ENCODE measurements around the gene DHCR7.

DHCR7 gene

DNA sequence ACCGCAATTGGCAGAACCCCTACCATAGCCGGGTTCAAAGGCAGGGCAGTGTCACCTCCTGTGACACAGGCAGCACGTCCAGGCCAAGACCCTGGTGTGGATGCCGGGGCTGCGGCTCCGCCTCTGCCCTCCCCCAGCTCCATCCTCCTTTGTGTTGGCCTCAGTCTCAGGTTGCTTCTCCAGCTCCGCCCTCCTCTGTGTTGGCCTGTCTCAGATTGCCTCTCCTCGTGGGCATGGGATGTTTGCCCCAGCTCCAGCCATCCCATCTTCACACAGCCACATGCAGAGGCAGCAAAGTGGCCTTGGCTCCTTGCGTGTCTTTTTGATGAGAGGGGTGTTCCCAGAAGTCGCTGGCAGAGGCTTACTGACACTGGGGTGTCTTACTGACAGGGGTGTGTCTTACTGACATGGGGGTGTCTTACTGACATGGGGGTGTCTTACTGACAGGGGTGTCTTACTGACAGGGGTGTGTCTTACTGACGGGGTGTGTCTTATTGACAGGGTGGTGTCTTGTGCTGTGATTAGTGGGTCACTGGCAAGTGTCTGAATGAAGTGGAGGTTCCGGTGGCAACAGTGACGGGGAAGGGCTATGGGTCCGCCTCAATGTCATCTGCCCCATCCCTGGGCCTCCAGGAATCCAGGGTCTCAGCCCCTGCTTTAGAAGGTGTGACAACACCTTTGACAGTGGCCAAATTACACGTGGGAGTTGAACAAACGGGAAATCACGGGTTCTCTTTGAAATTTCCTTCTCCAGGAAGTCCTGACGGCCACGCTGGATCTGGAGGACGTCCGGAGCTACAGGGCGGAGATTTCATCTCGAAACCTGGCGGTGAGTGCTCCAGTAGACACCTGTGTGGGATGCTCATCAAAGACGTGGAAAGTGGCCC lies 29.7 kb upstream of the DHCR7 start:
- no peak for DNase-seq (ENCODE audit: low read depth)

DNA sequence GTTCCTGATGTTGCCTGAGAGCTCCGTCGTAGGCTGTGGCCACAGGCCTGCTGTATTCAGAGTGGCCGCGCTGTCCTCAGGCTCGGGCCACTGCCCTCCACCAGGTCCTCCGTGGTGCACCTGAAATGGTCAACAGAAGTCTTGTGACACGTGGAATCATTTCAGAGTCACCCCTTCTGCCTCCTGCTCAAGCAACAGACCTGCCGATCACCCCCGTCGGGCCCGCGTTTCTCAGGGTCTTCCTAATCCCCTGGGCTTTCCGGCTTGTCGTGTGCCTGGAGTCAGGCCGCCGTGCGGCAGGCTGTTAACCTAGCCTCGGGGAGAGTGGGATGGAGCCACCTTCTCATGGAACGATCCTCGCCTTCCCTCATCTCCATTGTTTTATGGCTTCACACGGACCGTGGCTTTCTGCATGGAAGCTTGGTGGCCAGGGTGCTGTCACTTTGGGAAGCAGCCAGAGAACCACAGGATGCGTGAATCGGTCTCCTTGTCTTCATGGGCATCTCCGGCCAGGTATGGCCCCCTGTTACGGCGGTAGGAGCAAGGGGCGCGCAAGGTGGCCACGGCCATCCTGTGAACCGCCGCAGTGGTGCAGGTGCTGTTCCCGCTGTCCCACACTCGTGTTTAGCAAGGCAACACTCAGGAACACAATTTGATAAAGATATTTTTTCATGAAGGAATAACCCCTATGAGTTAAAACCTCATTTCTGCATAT lies 28.9 kb upstream of the DHCR7 start:
- DNase-seq (ENCODE audit: low read depth): no peak

DNA sequence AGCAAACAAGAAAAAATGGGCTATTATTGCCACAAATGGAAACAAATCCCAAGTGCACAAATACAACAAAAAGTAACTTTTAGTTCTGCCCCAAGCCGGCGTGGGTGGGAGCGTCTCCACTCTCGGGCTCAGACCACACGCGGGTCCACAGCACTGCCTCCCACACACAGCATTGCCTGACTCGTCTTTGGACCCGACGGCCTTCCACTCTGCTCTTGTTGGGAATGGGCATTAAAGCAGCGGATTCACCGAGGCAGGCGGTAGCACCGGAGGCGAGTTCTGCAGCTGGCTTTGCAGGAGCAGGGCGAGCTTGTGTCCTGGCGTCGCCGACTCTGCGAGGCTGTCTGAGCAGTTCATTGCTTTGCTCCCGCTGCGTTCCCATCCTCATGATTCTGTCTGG lies 27.8 kb upstream of the DHCR7 start:
- no peak for DNase-seq (ENCODE audit: low read depth)

DNA sequence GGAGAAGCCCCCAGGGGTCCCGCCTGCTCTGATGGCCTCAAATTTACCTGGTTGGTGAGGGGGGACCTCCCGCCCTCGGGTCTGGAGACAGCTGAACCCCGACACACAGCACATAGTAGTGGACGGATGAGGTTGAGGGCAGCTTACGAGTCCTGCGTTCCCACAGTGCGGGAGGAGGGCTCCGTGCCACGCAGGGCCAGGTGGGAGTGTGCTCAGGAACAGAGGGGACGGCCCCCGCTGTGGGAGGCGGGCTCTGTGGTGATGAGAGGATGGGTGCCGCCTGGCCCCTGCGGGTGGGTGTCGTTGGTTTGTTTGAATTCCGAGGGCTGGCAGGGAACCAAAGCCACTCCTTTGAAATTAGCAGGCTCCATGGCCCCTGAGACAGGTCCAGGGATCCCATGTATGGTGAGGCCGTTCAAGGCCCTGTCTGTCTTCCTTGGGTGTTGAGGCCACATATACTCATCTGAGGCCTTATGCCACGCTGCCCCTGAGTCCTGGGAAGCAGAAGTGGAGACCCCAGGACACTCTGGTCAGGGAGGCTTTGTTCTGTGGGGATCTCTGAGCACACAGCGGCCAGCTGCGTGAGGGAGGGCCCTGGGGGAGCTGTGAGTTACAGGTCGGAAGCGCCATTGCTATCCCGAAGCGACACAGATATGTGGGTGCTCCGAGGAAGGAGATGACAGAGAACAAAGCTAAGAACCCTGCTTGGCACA lies 26.7 kb upstream of the DHCR7 start:
- no peak for DNase-seq (ENCODE audit: low read depth)

DNA sequence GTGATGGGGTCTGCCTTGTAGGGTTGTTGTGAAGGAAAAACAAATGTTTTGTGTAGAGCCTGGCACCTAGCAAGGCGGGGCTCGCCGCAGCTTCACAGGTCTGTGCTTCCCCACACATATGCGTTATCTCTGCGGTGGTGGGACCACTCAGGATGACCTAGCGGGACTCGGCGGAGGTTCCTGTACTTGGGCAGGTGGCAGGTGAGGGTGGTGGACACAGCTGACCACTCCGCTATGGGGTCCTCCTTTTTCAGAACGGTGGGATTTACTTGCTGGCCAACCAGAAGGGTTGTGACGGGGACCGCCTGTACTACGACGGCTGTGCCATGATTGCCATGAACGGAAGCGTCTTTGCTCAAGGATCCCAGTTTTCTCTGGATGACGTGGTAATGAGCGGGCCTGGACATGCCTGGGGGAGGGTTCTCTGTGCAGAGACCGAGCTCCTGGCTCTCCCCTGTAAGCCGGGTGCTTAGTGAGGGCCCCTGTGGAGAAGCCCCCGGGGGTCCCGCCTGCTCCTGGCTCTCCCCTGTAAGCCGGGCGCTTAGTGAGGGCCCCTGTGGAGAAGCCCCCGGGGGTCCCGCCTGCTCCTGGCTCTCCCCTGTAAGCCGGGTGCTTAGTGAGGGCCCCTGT lies 26.1 kb upstream of the DHCR7 start:
- no peak for DNase-seq (ENCODE audit: low read depth)

DNA sequence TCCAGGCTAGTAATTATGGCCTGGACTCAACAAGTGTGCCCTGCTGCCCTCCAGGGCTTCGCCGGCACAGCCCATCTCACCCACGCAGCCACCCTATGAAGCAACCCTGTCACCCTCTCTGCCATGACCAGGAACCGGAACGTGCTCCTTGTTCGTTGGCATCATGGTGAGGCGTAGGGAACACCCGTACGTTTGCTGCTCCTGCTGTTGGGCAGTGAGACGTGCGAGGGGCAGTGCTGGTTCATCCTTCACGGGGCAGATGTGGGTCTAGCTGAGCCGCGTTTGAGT lies 25.5 kb upstream of the DHCR7 start:
- no peak for DNase-seq (ENCODE audit: low read depth)

GRCh38 chr11:71472941-71473792 lies 25.0 kb upstream of the DHCR7 start:
- no peak for DNase-seq (ENCODE audit: low read depth)

- no peak for DNase-seq (ENCODE audit: low read depth)
These were observed 24.2 kb upstream of the DHCR7 start for GRCh38 chr11:71472357-71472885.

DNA sequence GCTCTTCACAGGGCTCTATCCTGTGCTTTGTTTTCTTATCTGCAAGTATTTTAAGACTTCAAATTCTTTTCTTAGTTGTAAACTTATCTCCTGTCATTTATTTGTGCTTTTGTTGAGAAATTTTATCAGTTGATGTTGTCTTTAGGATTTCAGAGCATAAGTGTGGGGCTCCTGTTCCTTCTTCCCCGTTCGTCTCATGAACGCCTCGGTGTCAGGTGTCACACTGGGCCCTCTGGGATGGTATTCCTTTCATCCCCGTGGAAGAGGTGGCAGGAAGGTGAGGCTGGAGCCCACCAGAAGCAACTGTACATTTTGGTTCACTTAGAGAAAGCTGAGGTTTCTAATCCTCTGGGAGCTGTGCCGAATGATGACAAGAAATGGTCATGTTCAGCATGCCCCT lies 22.8 kb upstream of the DHCR7 start:
- DNase-seq (ENCODE audit: low read depth): no peak

DNA sequence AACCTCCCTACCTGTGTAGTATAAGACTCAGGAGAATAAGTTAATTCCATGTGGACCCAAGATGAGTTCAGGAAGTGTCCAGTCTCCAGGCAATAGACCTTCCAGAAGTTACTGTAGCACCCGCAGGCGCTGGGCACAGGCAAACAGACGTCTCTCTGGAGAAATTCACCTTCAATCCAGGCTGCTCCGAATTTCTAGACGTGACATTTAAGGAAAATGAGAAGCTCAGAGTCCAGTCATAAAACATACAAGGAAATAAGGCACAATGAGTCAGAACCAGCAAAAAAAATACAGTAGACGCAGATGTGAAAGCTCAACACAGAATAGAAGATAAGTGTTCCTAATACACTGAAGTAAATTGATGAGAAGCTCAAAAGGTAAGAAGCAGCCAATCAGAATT lies 19.0 kb upstream of the DHCR7 start:
- no peak for DNase-seq (ENCODE audit: low read depth)

DNA sequence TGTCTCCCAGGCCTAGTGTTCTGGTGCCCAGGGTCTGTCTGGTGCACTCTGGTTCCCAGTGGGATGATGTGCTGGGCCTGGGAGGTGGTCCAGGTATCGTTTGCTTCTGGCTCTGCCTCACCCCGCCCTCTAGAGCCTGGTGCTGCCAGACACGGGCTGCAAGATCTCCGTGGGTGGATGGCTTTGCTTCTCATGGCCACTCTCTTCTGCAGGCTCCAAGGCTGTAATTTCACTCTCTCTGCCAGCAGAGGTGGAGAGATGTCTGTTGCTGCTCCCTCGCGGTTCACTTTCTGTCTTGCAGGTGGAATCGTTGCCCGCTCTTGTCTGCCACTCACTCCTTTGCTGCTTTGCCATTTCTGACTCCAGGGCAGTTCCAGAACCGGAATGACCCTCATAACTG lies 18.2 kb upstream of the DHCR7 start:
- DNase-seq (ENCODE audit: low read depth): no peak

DNA sequence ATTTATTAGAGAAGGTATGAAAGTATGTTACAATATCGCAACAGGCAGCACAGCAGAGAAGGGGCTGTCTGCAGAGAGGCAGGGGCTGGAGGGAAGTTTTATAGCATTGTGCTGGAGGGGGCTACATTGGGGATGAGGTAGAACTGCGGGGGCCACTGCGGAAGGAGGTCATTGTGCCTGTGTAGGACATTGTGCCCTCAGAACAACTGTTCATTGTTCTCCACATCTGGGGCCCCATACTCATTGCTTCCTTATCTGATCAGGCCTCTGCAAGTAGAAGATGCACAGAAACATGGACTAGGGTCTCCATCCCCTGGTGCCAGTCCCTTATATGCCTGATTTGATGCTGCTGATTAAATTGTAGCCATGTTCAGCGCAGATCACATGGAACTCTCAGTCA lies 16.9 kb upstream of the DHCR7 start:
- no peak for DNase-seq (ENCODE audit: low read depth)

GRCh38 chr11:71463331-71464211 lies 15.4 kb upstream of the DHCR7 start:
- DNase-seq (ENCODE audit: low read depth): no peak

DNA sequence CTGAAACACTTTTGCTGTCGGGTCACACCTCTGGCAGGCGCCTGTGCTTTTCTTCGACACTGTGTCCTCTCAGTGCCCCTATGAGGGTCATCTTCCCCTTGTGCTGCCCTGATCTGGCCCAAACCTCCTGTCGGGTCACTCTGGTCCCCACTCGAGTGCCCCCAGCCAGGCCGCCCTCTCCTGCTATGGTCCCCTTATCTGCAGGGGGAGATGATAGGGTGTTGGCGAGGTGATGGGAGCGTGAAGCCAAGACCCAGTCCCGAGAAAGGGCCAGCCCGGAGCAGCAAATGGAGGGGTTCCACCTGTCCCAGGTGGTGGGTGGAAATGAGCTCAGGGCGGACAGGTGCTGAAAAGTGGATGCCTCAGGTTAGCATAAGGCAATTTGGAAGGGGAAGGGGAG lies 14.5 kb upstream of the DHCR7 start:
- DNase-seq (ENCODE audit: low read depth): no peak

GRCh38 chr11:71461696-71462095 lies 13.5 kb upstream of the DHCR7 start:
- no peak for DNase-seq (ENCODE audit: low read depth)

- DNase-seq (ENCODE audit: low read depth): no peak
These were observed 11.7 kb upstream of the DHCR7 start for GRCh38 chr11:71459767-71460320.

DNA sequence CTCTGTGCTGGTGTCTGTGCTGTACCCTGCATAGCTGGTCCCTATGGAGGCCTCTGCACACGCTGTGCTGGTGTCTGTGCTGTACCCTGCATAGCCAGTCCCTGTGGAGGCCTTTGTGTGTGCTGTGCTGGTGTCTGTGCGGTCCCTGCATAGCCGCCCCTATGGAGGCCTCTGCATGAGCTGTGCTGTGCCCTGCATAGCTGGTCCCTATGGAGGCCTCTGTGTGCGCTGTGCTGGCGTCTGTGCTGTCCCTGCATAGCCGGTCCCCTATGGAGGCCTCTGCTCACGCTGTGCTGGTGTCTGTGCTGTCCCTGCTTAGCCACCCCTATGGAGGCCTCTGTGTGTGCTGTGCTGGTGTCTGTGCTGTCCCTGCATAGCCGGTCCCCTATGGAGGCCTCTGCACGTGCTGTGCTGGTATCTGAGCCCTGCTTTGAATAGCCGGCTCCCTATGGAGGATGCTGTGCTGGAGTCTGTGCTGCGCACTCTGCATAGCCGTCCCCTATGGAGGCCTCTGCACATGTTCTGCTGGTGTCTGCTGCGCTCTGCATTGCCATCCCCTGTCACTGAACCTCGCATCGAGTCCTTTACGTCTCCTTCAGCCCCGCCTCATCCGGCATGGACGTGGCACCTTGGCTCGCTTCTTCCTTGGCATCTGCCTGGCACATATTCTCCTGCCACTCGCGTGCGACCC lies 11.0 kb upstream of the DHCR7 start:
- DNase-seq (ENCODE audit: low read depth): no peak

DNA sequence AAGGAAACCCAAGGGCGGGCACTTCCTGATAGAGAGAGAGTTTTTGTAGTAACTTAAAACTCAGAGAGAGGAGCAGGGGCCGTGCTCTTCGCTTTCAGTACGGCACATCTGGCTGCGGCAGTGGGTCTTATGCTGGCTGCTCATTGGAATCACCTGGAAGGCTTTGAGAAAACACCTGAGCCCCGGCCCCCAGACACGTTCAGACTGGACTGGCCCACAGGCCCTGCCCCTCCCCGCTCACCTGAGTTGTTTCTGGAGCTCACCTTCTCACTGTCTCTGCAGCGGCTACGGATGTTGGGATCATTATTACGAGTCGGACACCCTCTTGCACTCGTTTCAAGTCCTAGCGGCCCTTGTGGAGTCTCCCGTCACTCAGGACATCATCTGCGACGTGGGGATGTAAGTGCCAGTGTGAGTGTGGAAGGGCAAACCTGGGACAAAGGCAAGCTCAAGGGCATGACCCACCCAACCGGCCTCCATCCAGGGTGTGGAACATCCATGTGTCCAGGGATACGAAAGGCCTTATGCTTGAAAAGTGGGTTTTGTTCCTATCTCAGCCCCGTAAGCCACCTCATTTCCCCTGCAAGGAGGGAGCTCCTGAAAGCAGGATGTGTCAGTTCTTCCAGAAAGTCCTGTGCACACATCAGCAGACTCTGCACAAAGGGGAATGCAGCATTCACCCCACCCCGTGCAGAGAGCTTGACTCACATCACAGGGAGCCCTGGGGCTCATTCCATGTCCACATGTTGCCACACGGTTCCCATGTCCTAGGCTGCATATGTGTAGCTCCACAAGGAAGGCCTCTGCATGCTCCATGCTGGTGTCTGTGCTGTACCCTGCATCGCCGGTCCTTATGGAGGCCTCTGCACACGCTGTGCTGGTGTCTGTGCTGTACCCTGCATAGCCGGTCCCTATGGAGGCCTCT lies 10.2 kb upstream of the DHCR7 start:
- DNase-seq (ENCODE audit: low read depth): no peak
